ENCODE results near the gene BSCL2.

GRCh38 chr11:62715150-62716130, 8.2 kb upstream of the BSCL2 start:
- TF ChIP-seq ZFP3 (CRISPR knock-in tag; IDR thresholded peaks at IDR 0.05) (no peak), ISL1 (CRISPR knock-in tag; IDR thresholded peaks at IDR 0.05) (no peak), PATZ1 (CRISPR knock-in tag; IDR thresholded peaks at IDR 0.05; ENCODE audit: borderline replicate concordance) (no peak), RARB (CRISPR knock-in tag; IDR thresholded peaks at IDR 0.05) (no peak), TCF4 (CRISPR knock-in tag; IDR thresholded peaks at IDR 0.05; ENCODE audit: borderline replicate concordance) (no peak), ESRRG (CRISPR knock-in tag; IDR thresholded peaks at IDR 0.05) (no peak), ZNF8 (CRISPR knock-in tag; IDR thresholded peaks at IDR 0.05) (no peak), POU6F1 (CRISPR knock-in tag; IDR thresholded peaks at IDR 0.05; ENCODE audit: borderline replicate concordance, low read depth) (no peak), CSRNP3 (CRISPR knock-in tag; IDR thresholded peaks at IDR 0.05) (no peak), TSHZ2 (CRISPR knock-in tag; IDR thresholded peaks at IDR 0.05) (no peak)
